A549 (cell line): ENCODE measurements around the gene EXOSC3.

Experiments
- CTCF ChIP-seq: fragments of >200 bp; sonication (Bioruptor Twin); formaldehyde crosslinking; IDR thresholded peaks from 3 replicates; pipeline ENCODE4 v1.5.1; 2016
- EP300 ChIP-seq, 2 experiments: fragments of >200 bp; sonication (Bioruptor Twin); formaldehyde crosslinking; IDR thresholded peaks; 2 replicates in 1 of 2; 3 replicates in 1 of 2; pipeline ENCODE4 v1.6.1; 2016 to 2017
- MAX ChIP-seq: IDR thresholded peaks from 2 replicates; pipeline ENCODE4 v1.6.1; 2012
- NPAS2 ChIP-seq: fragments of 250-450 bp; sonication (Bioruptor Pico); IDR thresholded peaks from 2 replicates; pipeline ENCODE4 v1.8.0; 2022; ENCODE audit warnings: mild to moderate bottlenecking, moderate library complexity, borderline replicate concordance
- NR3C1 ChIP-seq: fragments of >200 bp; sonication (Bioruptor Twin); formaldehyde crosslinking; IDR thresholded peaks from 3 replicates; pipeline ENCODE4 v1.6.1; 2017
- PBX3 ChIP-seq: IDR thresholded peaks from 2 replicates; pipeline ENCODE4 v1.6.1; 2012
- POLR2A ChIP-seq: IDR thresholded peaks from 2 replicates; pipeline ENCODE4 v1.6.1; 2012; ENCODE audit warnings: mild to moderate bottlenecking, low read length
- RAD21 ChIP-seq, 2 experiments: fragments of >200 bp in 1 of 2; sonication (Bioruptor Twin) in 1 of 2; formaldehyde crosslinking in 1 of 2; IDR thresholded peaks in 1 of 2; conservative IDR thresholded peaks in 1 of 2; 2 replicates in 1 of 2; 3 replicates in 1 of 2; pipeline ENCODE4 v1.6.1; 2012 to 2018; ENCODE audit warnings: inconsistent platforms in 1 of 2
- RARB ChIP-seq: fragments of 250-450 bp; sonication (Bioruptor Pico); IDR thresholded peaks from 2 replicates; pipeline ENCODE4 v1.8.0; 2021; ENCODE audit warnings: mild to moderate bottlenecking, moderate library complexity
- RFX5 ChIP-seq: fragments of 450-650 bp; IDR thresholded peaks from 2 replicates; pipeline ENCODE4 v1.7.1; 2014; ENCODE audit warnings: antibody characterized with exemption, mild to moderate bottlenecking, moderate library complexity
- RNF2 ChIP-seq: fragments of 200-600 bp; sonication (generic); IDR thresholded peaks from 2 replicates; pipeline ENCODE4 v1.6.1; 2016; ENCODE audit warnings: low read depth, mild to moderate bottlenecking, antibody characterized with exemption, moderate library complexity, borderline replicate concordance
- SMC3 ChIP-seq: fragments of >200 bp; sonication (Bioruptor Twin); formaldehyde crosslinking; IDR thresholded peaks from 3 replicates; pipeline ENCODE4 v1.6.1; 2018; ENCODE audit warnings: inconsistent platforms

GRCh38 chr9:37775216-37775919 is 9.5 kb downstream of the EXOSC3 start:
- TF ChIP-seq MAX = no peak
- TF ChIP-seq POLR2A = no peak
- TF ChIP-seq RAD21 (conservative IDR thresholded peaks at IDR 0.05 in 1 of 2, IDR thresholded peaks at IDR 0.05 in 1 of 2) = no peak
- TF ChIP-seq CTCF = no peak
- no peak for TF ChIP-seq NR3C1
- TF ChIP-seq RARB = no peak
- no peak for TF ChIP-seq SMC3
- TF ChIP-seq PBX3 = no peak
- no peak for TF ChIP-seq NPAS2 (CRISPR knock-in tag)
- no peak for TF ChIP-seq RFX5
- TF ChIP-seq EP300 (IDR thresholded peaks at IDR 0.05) = no peak
- TF ChIP-seq RNF2 = no peak
